Mucosa of descending colon (tissue), 3 donors: ENCODE data around the gene IQGAP1. TPM values are rescaled to one million over a fixed set of nuclear protein-coding genes. Genes with fewer than 3 reads are reported as not detected.

Experiments
- ATAC-seq: fragments of 200-7000 bp; cut with Tn5 transposase; one replicate; pipeline ENCODE4 v1.9.1; 2020; ENCODE audit warnings: mild to moderate bottlenecking, moderate library complexity
- DNase-seq, 3 donors: peaks; one replicate each; pipeline ENCODE4 v3.0.0-alpha.2; 2020
- H3K36me3 ChIP-seq: fragments of 200-600 bp; one replicate; pipeline ENCODE4 v1.8.0; 2021; ENCODE audit warnings: low read depth, mild to moderate bottlenecking
- H3K4me1 ChIP-seq: fragments of 200-600 bp; one replicate; pipeline ENCODE4 v1.8.0; 2021; ENCODE audit warnings: low read depth, mild to moderate bottlenecking
- H3K4me3 ChIP-seq: fragments of 200-600 bp; one replicate; pipeline ENCODE4 v1.8.0; 2021; ENCODE audit warnings: mild to moderate bottlenecking
- H3K9me3 ChIP-seq: fragments of 200-600 bp; one replicate; pipeline ENCODE4 v1.8.0; 2021; ENCODE audit warnings: mild to moderate bottlenecking
- intact Hi-C, 2 donors: fragments of 100-400 bp; cut with DNase I in 1 of 2; cut with micrococcal nuclease in 1 of 2; formaldehyde crosslinking; loops; one replicate each; pipeline versions ENCODE4 v1.11.0 to v1.11.1; 2022; cut with DNase I, micrococcal nuclease
- total RNA-seq, 3 donors: library from RNA; stranded (reverse); fragmentation: NEBNext Ultra II Directional in 2 of 3; extraction: Animal tissue kit (Norgen Biotek cat#: 25700) in 2 of 3; gene quantifications; one replicate each; pipeline versions ENCODE4 v1.2.1 to v1.2.4, GENCODE V29; 2021 to 2023
- TF ChIP-seq, protein P1 (sequence below): fragments of 200-600 bp; IDR thresholded peaks from one replicate; pipeline ENCODE4 v1.8.0; 2022; ENCODE audit warnings: antibody characterized with exemption, mild to moderate bottlenecking
- donor health status: DM: no; HTN: no; CAD: no; lungs with moderate emphysema.
- donor health status: DM: no; HTN: no; CAD: no.
- donor health status: DM: no; HTN: yes; CAD: no.

Gene IQGAP1
- total RNA-seq, 3 donors from 2014 or later, result 186 to 242 (median 206) TPM

- TF ChIP-seq, protein P1, sequence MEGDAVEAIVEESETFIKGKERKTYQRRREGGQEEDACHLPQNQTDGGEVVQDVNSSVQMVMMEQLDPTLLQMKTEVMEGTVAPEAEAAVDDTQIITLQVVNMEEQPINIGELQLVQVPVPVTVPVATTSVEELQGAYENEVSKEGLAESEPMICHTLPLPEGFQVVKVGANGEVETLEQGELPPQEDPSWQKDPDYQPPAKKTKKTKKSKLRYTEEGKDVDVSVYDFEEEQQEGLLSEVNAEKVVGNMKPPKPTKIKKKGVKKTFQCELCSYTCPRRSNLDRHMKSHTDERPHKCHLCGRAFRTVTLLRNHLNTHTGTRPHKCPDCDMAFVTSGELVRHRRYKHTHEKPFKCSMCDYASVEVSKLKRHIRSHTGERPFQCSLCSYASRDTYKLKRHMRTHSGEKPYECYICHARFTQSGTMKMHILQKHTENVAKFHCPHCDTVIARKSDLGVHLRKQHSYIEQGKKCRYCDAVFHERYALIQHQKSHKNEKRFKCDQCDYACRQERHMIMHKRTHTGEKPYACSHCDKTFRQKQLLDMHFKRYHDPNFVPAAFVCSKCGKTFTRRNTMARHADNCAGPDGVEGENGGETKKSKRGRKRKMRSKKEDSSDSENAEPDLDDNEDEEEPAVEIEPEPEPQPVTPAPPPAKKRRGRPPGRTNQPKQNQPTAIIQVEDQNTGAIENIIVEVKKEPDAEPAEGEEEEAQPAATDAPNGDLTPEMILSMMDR, result no peak
- no peaks in the 10 kb centered on the region for H3K36me3 ChIP-seq
- no peaks in the 10 kb centered on the region for H3K9me3 ChIP-seq
- intact Hi-C loops, result loop anchor here in 1 of 2 donors (10.0 kb wide), 1 partner anchor 355 kb away; the partner anchor contains the start of gene FES
- peak; percentile 95 for ATAC-seq
- H3K4me3 ChIP-seq, result peak within 1 kb of the TSS; percentile 53
- peak; percentile 58 to 75 (median 70) for DNase-seq
- no peaks in the 10 kb centered on the region for H3K4me1 ChIP-seq
Observed at GRCh38 chr15:90529371-90530249, 141.6 kb downstream of the IQGAP1 start, which contains the start of gene CRTC3. Gene CRTC3, plus strand, starts transcription at chr15:90529923. Its CDS starts 149 bp downstream, at chr15:90530072.

GRCh38 chr15:90530250-90531051, 142.4 kb downstream of the IQGAP1 start:
- Histone ChIP-seq H3K4me3 (peak overlapping the region; percentile 53), H3K36me3 (no peaks in the 10 kb centered on the region), H3K4me1 (no peaks in the 10 kb centered on the region), H3K9me3 (no peaks in the 10 kb centered on the region)
- TF ChIP-seq, protein P1, result no peak
- peak; percentile 49 to 73 (median 71) for DNase-seq
- peak; percentile 61 for ATAC-seq
- intact Hi-C loops, result no loop called here

GRCh38 chr15:90531147-90531546, 143.1 kb downstream of the IQGAP1 start:
- no peaks in the 10 kb centered on the region for H3K9me3 ChIP-seq
- ATAC-seq, result no peak
- intact Hi-C loops, result no loop called here
- H3K4me1 ChIP-seq, result no peaks in the 10 kb centered on the region
- TF ChIP-seq, protein P1, result no peak
- H3K4me3 ChIP-seq, result no peak overlapping the region
- DNase-seq, result no peak
- H3K36me3 ChIP-seq, result no peaks in the 10 kb centered on the region

DNA sequence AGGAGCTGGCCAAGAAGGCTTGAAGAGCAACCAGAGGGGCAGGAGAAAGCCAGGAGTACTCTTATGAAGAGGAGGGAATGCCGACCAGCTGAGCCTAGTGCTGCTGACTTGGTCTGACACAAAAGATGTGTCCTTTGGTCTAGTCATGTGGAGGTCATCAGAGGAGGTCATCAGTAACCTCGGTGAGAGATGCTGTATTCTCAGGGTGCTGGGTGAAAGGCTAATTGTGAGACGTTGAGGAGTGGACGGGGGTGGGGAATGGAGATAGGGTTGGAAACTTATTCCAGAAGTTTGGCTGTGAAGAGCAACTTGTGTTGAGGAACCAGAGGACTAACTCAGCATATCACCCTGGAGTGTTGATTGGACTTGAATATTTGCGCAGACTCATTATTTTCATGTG, 147.2 kb downstream of the IQGAP1 start:
- intact Hi-C loops, result no loop called here
- DNase-seq (no peak), ATAC-seq (no peak)
- Histone ChIP-seq H3K4me3 (no peak overlapping the region), H3K4me1 (no peaks in the 10 kb centered on the region), H3K36me3 (no peaks in the 10 kb centered on the region), H3K9me3 (no peaks in the 10 kb centered on the region)
- TF ChIP-seq, protein P1, result no peak

DNA sequence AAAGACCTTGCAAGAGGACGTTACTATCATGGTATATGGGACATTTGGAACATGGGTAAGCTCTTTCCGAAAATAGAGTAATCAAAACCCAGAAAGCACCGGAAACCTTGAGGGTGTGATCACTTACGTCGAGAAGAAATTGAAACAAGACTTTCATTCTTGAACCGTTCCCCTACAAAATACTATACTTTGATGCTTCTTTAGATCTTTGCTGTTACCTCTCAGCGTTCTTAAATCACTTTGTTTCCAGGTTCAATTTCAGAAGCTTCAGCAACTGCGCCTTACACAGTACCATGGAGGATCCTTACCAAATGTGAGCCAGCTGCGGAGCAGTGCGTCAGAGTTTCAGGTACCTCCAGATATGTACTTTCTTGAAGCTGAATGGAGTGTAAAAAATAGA, 151.7 kb downstream of the IQGAP1 start:
- Histone ChIP-seq H3K36me3 (no peaks in the 10 kb centered on the region), H3K9me3 (no peaks in the 10 kb centered on the region), H3K4me1 (no peaks in the 10 kb centered on the region), H3K4me3 (no peak overlapping the region)
- ATAC-seq (peak; percentile 14), DNase-seq (no peak)
- TF ChIP-seq, protein P1, result no peak
- intact Hi-C loops, result no loop called here
